Measurements from ENCODE around the gene PPARGC1A.

- TF ChIP-seq ZNF136 (CRISPR knock-in tag; IDR thresholded peaks at IDR 0.05; ENCODE audit: low read depth) (no peak), E2F2 (CRISPR knock-in tag; IDR thresholded peaks at IDR 0.05; ENCODE audit: borderline replicate concordance) (no peak), HDAC2 (CRISPR knock-in tag; IDR thresholded peaks at IDR 0.05) (no peak), SNRNP70 (IDR thresholded peaks at IDR 0.05; ENCODE audit: low read depth, low read length) (no peak), HDAC1 (CRISPR knock-in tag; IDR thresholded peaks at IDR 0.05) (no peak), GMEB1 (CRISPR knock-in tag; IDR thresholded peaks at IDR 0.05; ENCODE audit: borderline replicate concordance) (no peak), REST (IDR thresholded peaks at IDR 0.05; ENCODE audit: borderline replicate concordance in 1 of 2, low read depth in 1 of 2, low read length in 2 of 2) (no peak), EED (CRISPR knock-in tag; IDR thresholded peaks at IDR 0.05) (no peak), PCBP2 (optimal IDR thresholded peaks at IDR 0.05; ENCODE audit: low read depth, low read length, poor library complexity, severe bottlenecking) (no peak), CBX5 (CRISPR knock-in tag; IDR thresholded peaks at IDR 0.05; ENCODE audit: borderline replicate concordance) (no peak), ZKSCAN8 (CRISPR knock-in tag; IDR thresholded peaks at IDR 0.05; ENCODE audit: borderline replicate concordance) (no peak), STAT5B (CRISPR knock-in tag; IDR thresholded peaks at IDR 0.05) (no peak), MYNN (CRISPR knock-in tag; IDR thresholded peaks at IDR 0.05; ENCODE audit: low read depth) (no peak), HMGA1 (CRISPR knock-in tag; conservative IDR thresholded peaks at IDR 0.05) (no peak)
These were observed 51.7 kb downstream of the PPARGC1A start for GRCh38 chr4:23838131-23838530.

Measured in HepG2 (cell line).